CD14-positive monocyte (primary cell): Measurements from ENCODE around the gene RERE. TPM values are rescaled to one million over a fixed set of nuclear protein-coding genes. Genes with fewer than 3 reads are reported as not detected.

Experiments
- DNase-seq, 3 donors: peaks; one replicate each; pipeline ENCODE4 v3.0.0-alpha.2; 2011 to 2022
- H2AFZ ChIP-seq: 2 replicates; pipeline ENCODE4 v1.6.0; 2012; ENCODE audit warnings: mild to moderate bottlenecking, low read depth, low read length, inconsistent platforms; ENCODE audit not compliant: insufficient read depth, poor library complexity, severe bottlenecking
- H3K27ac ChIP-seq, 2 donors: 1 replicate in 1 of 2; 2 replicates in 1 of 2; pipeline ENCODE4 v1.5.1; 2012 to 2013; ENCODE audit warnings: low read length in 2 of 2, control low read depth in 1 of 2, inconsistent platforms in 1 of 2, low read depth in 1 of 2, mild to moderate bottlenecking in 1 of 2
- H3K27me3 ChIP-seq, 2 donors: one replicate each; pipeline versions ENCODE4 v1.6.0 to v1.6.1; 2011 to 2013; ENCODE audit warnings: low read length in 2 of 2; ENCODE audit not compliant: control insufficient read depth in 2 of 2, insufficient read depth in 2 of 2
- H3K36me3 ChIP-seq, 2 donors: replicated peaks in 1 of 2; 1 replicate in 1 of 2; 2 replicates in 1 of 2; pipeline versions ENCODE4 v1.5.1 to v1.6.1; 2012 to 2013; ENCODE audit warnings: low read length in 2 of 2, control low read depth in 1 of 2, inconsistent platforms in 1 of 2, mild to moderate bottlenecking in 1 of 2; ENCODE audit not compliant: insufficient read depth in 2 of 2, control insufficient read depth in 1 of 2
- H3K4me1 ChIP-seq, 2 donors: 1 replicate in 1 of 2; 2 replicates in 1 of 2; pipeline versions ENCODE4 v1.5.1 to v1.6.1; 2012 to 2013; ENCODE audit warnings: low read length in 2 of 2, control low read depth in 1 of 2, inconsistent platforms in 1 of 2, mild to moderate bottlenecking in 1 of 2, moderate library complexity in 1 of 2; ENCODE audit not compliant: insufficient read depth in 2 of 2, control insufficient read depth in 1 of 2
- H3K4me2 ChIP-seq: replicated peaks from 2 replicates; pipeline ENCODE3; 2012; ENCODE audit warnings: low read length, moderate library complexity, mild to moderate bottlenecking; ENCODE audit not compliant: poor library complexity, severe bottlenecking; ENCODE audit errors: extremely low read depth
- H3K4me3 ChIP-seq, 3 experiments: fragments of 200-600 bp in 1 of 3; sonication (generic) in 1 of 3; replicated peaks in 1 of 3; 1 replicate in 2 of 3; 2 replicates in 1 of 3; pipeline ENCODE4 v1.5.1; 2011 to 2013; ENCODE audit warnings: low read length in 3 of 3, mild to moderate bottlenecking in 3 of 3, control low read depth in 2 of 3, low read depth in 2 of 3, inconsistent platforms in 1 of 3, moderate library complexity in 1 of 3
- H3K79me2 ChIP-seq: 2 replicates; pipeline ENCODE4 v1.6.0; 2012; ENCODE audit warnings: mild to moderate bottlenecking, control low read depth, inconsistent platforms, low read length, moderate library complexity; ENCODE audit not compliant: insufficient read depth
- H3K9ac ChIP-seq: 2 replicates; pipeline ENCODE4 v1.6.0; 2017; ENCODE audit warnings: low read length, mild to moderate bottlenecking; ENCODE audit not compliant: insufficient read depth, poor library complexity, severe bottlenecking
- H3K9me3 ChIP-seq, 2 donors: replicated peaks in 1 of 2; 1 replicate in 1 of 2; 2 replicates in 1 of 2; pipeline versions ENCODE4 v1.5.1 to v1.6.1; 2012 to 2013; ENCODE audit warnings: low read length in 2 of 2, control low read depth in 1 of 2; ENCODE audit not compliant: control insufficient read depth in 1 of 2, insufficient read depth in 1 of 2
- H4K20me1 ChIP-seq: 2 replicates; pipeline ENCODE4 v1.6.0; 2012; ENCODE audit warnings: mild to moderate bottlenecking, low read length, control low read depth, moderate library complexity; ENCODE audit not compliant: insufficient read depth
- H3K27ac Mint-ChIP-seq, 7 donors: one replicate each; pipeline ENCODE4 v1.8.0; 2020; ENCODE audit warnings: mild to moderate bottlenecking in 7 of 7, mixed read lengths in 7 of 7, moderate library complexity in 6 of 7, inconsistent platforms in 2 of 7
- H3K27me3 Mint-ChIP-seq, 3 donors: one replicate each; pipeline ENCODE4 v1.8.0; 2021 to 2022; ENCODE audit warnings: low read depth in 3 of 3, mild to moderate bottlenecking in 3 of 3, mixed read lengths in 3 of 3, moderate library complexity in 3 of 3, inconsistent platforms in 1 of 3
- H3K36me3 Mint-ChIP-seq, 2 donors: one replicate each; pipeline ENCODE4 v1.8.0; 2020; ENCODE audit warnings: mixed read lengths in 2 of 2, inconsistent platforms in 1 of 2, mild to moderate bottlenecking in 1 of 2
- H3K4me1 Mint-ChIP-seq: one replicate; pipeline ENCODE4 v1.8.0; 2020; ENCODE audit warnings: mild to moderate bottlenecking, mixed read lengths
- H3K4me3 Mint-ChIP-seq, 2 donors: one replicate each; pipeline ENCODE4 v1.8.0; 2020; ENCODE audit warnings: mild to moderate bottlenecking in 2 of 2, mixed read lengths in 2 of 2, moderate library complexity in 1 of 2
- H3K9me3 Mint-ChIP-seq, 7 donors: one replicate each; pipeline ENCODE4 v1.8.0; 2020 to 2022; ENCODE audit warnings: mixed read lengths in 7 of 7, mild to moderate bottlenecking in 6 of 7, moderate library complexity in 6 of 7, inconsistent platforms in 2 of 7
- WGBS: methylation state at CpG from one replicate; pipeline ENCODE4 v1.1.5; 2013; ENCODE audit warnings: missing lambda C conversion rate; ENCODE audit not compliant: insufficient coverage; 5-methylcytosine and 5-hydroxymethylcytosine counted together
- intact Hi-C, 2 donors: fragments of 100-400 bp; cut with micrococcal nuclease; formaldehyde crosslinking; loops; one replicate each; pipeline versions ENCODE4 v1.15.0 to v1.15.1; 2023
- polyA plus RNA-seq, 3 donors: library from polyadenylated mRNA; depleted of rRNA in 1 of 3; unstranded in 2 of 3; stranded (reverse) in 1 of 3; fragments of 300-500 nt in 2 of 3; fragments of >200 nt in 1 of 3; fragmentation: Illumina TruSeq in 2 of 3; gene quantifications; 1 replicate in 2 of 3; 2 replicates in 1 of 3; pipeline ENCODE4 v1.2.3, GENCODE V29; 2012 to 2021
- TF ChIP-seq, protein P1 (sequence below): fragments of 200-600 bp; IDR thresholded peaks from one replicate; pipeline ENCODE4 v1.8.0; 2022; ENCODE audit warnings: antibody characterized with exemption, mild to moderate bottlenecking

The RERE gene
- polyA plus RNA-seq, 3 donors, result 1.2 to 19.4 (median 3.8) TPM

DNA sequence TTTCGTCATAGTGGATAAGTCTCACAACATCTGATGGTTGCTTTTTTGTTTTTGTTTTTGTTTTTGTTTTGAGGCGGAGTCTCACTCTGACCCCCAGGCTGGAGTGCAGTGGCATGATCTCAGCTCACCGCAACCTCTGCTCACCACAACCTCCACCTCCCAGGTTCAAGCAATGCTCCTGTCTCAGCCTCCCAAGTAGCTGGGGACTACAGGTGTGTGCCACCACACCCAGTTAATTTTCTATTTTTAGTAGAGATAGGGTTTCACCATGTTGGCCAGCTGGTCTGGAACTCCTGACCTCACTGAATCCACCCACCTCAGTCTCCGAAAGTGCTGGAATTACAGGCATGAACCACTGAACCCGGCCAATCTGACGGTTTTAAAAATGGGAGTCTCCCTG is 109.2 kb downstream of the RERE start:
- no peak overlapping the region for H3K4me2 ChIP-seq
- Mint-ChIP-seq H3K27me3 (peaks cover 3 to 12% (median 12%) of the 10 kb centered on the region in 3 donors), H3K9me3 (no peaks in the 10 kb centered on the region), H3K27ac (no peak overlapping the region), H3K4me3 (no peak overlapping the region), H3K36me3 (no peaks in the 10 kb centered on the region), H3K4me1 (peaks cover 17% of the 10 kb centered on the region)
- H3K4me1 ChIP-seq, result peaks cover 17 to 20% of the 10 kb centered on the region in 2 donors
- intact Hi-C loops, result loop anchor here in 1 of 2 donors (10.0 kb wide), 1 partner anchor 283 kb away; no protein-coding TSS in a partner anchor
- H3K9ac ChIP-seq, result no peak overlapping the region
- H2AFZ ChIP-seq, result no peak overlapping the region
- no peak for DNase-seq
- H4K20me1 ChIP-seq, result no peaks in the 10 kb centered on the region
- TF ChIP-seq, protein P1, sequence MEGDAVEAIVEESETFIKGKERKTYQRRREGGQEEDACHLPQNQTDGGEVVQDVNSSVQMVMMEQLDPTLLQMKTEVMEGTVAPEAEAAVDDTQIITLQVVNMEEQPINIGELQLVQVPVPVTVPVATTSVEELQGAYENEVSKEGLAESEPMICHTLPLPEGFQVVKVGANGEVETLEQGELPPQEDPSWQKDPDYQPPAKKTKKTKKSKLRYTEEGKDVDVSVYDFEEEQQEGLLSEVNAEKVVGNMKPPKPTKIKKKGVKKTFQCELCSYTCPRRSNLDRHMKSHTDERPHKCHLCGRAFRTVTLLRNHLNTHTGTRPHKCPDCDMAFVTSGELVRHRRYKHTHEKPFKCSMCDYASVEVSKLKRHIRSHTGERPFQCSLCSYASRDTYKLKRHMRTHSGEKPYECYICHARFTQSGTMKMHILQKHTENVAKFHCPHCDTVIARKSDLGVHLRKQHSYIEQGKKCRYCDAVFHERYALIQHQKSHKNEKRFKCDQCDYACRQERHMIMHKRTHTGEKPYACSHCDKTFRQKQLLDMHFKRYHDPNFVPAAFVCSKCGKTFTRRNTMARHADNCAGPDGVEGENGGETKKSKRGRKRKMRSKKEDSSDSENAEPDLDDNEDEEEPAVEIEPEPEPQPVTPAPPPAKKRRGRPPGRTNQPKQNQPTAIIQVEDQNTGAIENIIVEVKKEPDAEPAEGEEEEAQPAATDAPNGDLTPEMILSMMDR, result no peak
- H3K27me3 ChIP-seq, result peaks cover 2 to 3% of the 10 kb centered on the region in 2 donors
- H3K79me2 ChIP-seq, result peaks cover 8% of the 10 kb centered on the region
- H3K9me3 ChIP-seq, result no peaks in the 10 kb centered on the region
- no peak overlapping the region for H3K4me3 ChIP-seq
- H3K36me3 ChIP-seq, result no peaks in the 10 kb centered on the region
- 100% methylated on average over 2 of the region's 6 CpGs for WGBS
- peak overlapping the region in 1 of 2 donors; percentile 17 for H3K27ac ChIP-seq

DNA sequence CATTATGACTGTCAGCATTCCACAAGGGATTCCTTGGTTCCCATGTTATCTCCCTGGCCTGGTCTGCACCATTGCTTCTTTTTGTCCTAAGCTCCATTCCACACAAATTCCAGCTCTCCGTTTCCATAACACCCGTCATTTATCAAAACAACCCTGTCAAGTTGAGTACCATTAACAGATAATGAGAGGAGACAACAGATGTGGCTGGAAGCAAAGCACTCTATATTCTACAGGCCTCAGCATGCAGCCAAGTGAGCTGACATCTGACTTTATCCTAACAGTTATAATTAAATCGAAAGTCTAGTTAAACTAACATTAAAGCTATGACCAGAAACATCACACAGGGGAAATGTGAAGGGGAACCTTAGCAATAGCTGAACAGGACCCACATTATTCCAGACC is 110.4 kb downstream of the RERE start:
- Histone ChIP-seq H3K36me3 (no peaks in the 10 kb centered on the region), H3K9me3 (no peaks in the 10 kb centered on the region), H3K4me2 (no peak overlapping the region), H3K4me1 (peaks cover 11 to 13% of the 10 kb centered on the region in 2 donors), H3K9ac (no peak overlapping the region), H3K27me3 (peaks cover 2 to 5% of the 10 kb centered on the region in 2 donors), H2AFZ (no peak overlapping the region), H3K27ac (no peak overlapping the region), H3K4me3 (no peak overlapping the region), H3K79me2 (peaks cover 4% of the 10 kb centered on the region), H4K20me1 (no peaks in the 10 kb centered on the region)
- no peak overlapping the region for H3K27ac Mint-ChIP-seq
- no peaks in the 10 kb centered on the region for H3K36me3 Mint-ChIP-seq
- intact Hi-C loops, result loop anchor here in 1 of 2 donors (10.0 kb wide), 1 partner anchor 282 kb away; no protein-coding TSS in a partner anchor
- H3K9me3 Mint-ChIP-seq, result no peaks in the 10 kb centered on the region
- TF ChIP-seq, protein P1, result no peak
- H3K4me1 Mint-ChIP-seq, result peaks cover 13% of the 10 kb centered on the region
- peaks cover 7 to 20% (median 15%) of the 10 kb centered on the region in 3 donors for H3K27me3 Mint-ChIP-seq
- no peak for DNase-seq
- WGBS, result no CpG with 5 or more reads among the region's 3 CpGs
- H3K4me3 Mint-ChIP-seq, result no peak overlapping the region
